Activated T-helper 17 cell treated with anti-CD3 and anti-CD28 coated beads, Interleukin-2, amount 50 U/mL, for 72 hours (primary cell): Measurements from ENCODE around the gene PCNX2. TPM values are rescaled to one million over a fixed set of nuclear protein-coding genes. Genes with fewer than 3 reads are reported as not detected.

Experiments used
- ATAC-seq: fragments of 150-1000 bp; cut with Tn5 transposase; replicated peaks from 2 replicates; pipeline ENCODE4 v1.10.0; 2021; ENCODE audit warnings: mild to moderate bottlenecking, moderate library complexity
- H3K27ac Mint-ChIP-seq: one replicate; pipeline ENCODE4 v1.8.0; 2022; ENCODE audit warnings: mixed read lengths
- H3K27me3 Mint-ChIP-seq: one replicate; pipeline ENCODE4 v1.8.0; 2022; ENCODE audit warnings: mixed read lengths
- H3K36me3 Mint-ChIP-seq: one replicate; pipeline ENCODE4 v1.8.0; 2022; ENCODE audit warnings: low read depth, mild to moderate bottlenecking, mixed read lengths
- H3K4me1 Mint-ChIP-seq: one replicate; pipeline ENCODE4 v1.8.0; 2022; ENCODE audit warnings: mixed read lengths
- H3K4me3 Mint-ChIP-seq: one replicate; pipeline ENCODE4 v1.8.0; 2022; ENCODE audit warnings: mild to moderate bottlenecking, mixed read lengths
- H3K9me3 Mint-ChIP-seq: one replicate; pipeline ENCODE4 v1.8.0; 2022; ENCODE audit warnings: mixed read lengths
- total RNA-seq, 2 donors: library from RNA; stranded (reverse); gene quantifications; one replicate each; pipeline ENCODE4 v1.2.3, GENCODE V29; 2022

The PCNX2 gene
- total RNA-seq, 2 donors from 2014 or later = 21.3 to 25.9 TPM

- H3K27ac Mint-ChIP-seq = no peak overlapping the region
- no peaks in the 10 kb centered on the region for H3K4me1 Mint-ChIP-seq
- H3K4me3 Mint-ChIP-seq = no peak overlapping the region
- no peaks in the 10 kb centered on the region for H3K27me3 Mint-ChIP-seq
- ATAC-seq = no peak
- H3K9me3 Mint-ChIP-seq = peaks cover 5% of the 10 kb centered on the region
- peaks cover 69% of the 10 kb centered on the region for H3K36me3 Mint-ChIP-seq
These were observed 296.9 kb downstream of the PCNX2 start for GRCh38 chr1:232998646-232999045.

GRCh38 chr1:232998138-232998537, 297.4 kb downstream of the PCNX2 start:
- Mint-ChIP-seq H3K36me3 (peaks cover 74% of the 10 kb centered on the region), H3K9me3 (peaks cover 5% of the 10 kb centered on the region), H3K27me3 (no peaks in the 10 kb centered on the region), H3K4me1 (no peaks in the 10 kb centered on the region), H3K4me3 (no peak overlapping the region), H3K27ac (no peak overlapping the region)
- ATAC-seq = no peak

GRCh38 chr1:232996143-232996542, 299.4 kb downstream of the PCNX2 start:
- no peak for ATAC-seq
- peaks cover 92% of the 10 kb centered on the region for H3K36me3 Mint-ChIP-seq
- H3K27me3 Mint-ChIP-seq = no peaks in the 10 kb centered on the region
- H3K4me3 Mint-ChIP-seq = no peak overlapping the region
- H3K27ac Mint-ChIP-seq = no peak overlapping the region
- H3K9me3 Mint-ChIP-seq = peaks cover 5% of the 10 kb centered on the region
- no peaks in the 10 kb centered on the region for H3K4me1 Mint-ChIP-seq

GRCh38 chr1:232995189-232995588, 300.3 kb downstream of the PCNX2 start:
- Mint-ChIP-seq H3K9me3 (peaks cover 5% of the 10 kb centered on the region), H3K36me3 (peaks cover 86% of the 10 kb centered on the region), H3K27ac (peak overlapping the region; percentile 50), H3K4me1 (no peaks in the 10 kb centered on the region), H3K27me3 (no peaks in the 10 kb centered on the region), H3K4me3 (no peak overlapping the region)
- ATAC-seq = no peak

GRCh38 chr1:232993555-232993954, 302.0 kb downstream of the PCNX2 start:
- no peaks in the 10 kb centered on the region for H3K27me3 Mint-ChIP-seq
- no peak overlapping the region for H3K27ac Mint-ChIP-seq
- peaks cover 5% of the 10 kb centered on the region for H3K9me3 Mint-ChIP-seq
- H3K4me1 Mint-ChIP-seq = no peaks in the 10 kb centered on the region
- H3K4me3 Mint-ChIP-seq = no peak overlapping the region
- ATAC-seq = no peak
- peaks cover 69% of the 10 kb centered on the region for H3K36me3 Mint-ChIP-seq

- no peak overlapping the region for H3K4me3 Mint-ChIP-seq
- H3K27ac Mint-ChIP-seq = peak overlapping the region; percentile 0
- H3K4me1 Mint-ChIP-seq = no peaks in the 10 kb centered on the region
- peaks cover 5% of the 10 kb centered on the region for H3K9me3 Mint-ChIP-seq
- H3K36me3 Mint-ChIP-seq = peaks cover 56% of the 10 kb centered on the region
- no peaks in the 10 kb centered on the region for H3K27me3 Mint-ChIP-seq
- no peak for ATAC-seq
These were observed 303.3 kb downstream of the PCNX2 start for GRCh38 chr1:232992227-232992626.

GRCh38 chr1:232991238-232991637, 304.3 kb downstream of the PCNX2 start:
- peaks cover 46% of the 10 kb centered on the region for H3K36me3 Mint-ChIP-seq
- peak overlapping the region; percentile 78 for H3K27ac Mint-ChIP-seq
- ATAC-seq = no peak
- H3K9me3 Mint-ChIP-seq = peaks cover 5% of the 10 kb centered on the region
- H3K4me3 Mint-ChIP-seq = no peak overlapping the region
- no peaks in the 10 kb centered on the region for H3K27me3 Mint-ChIP-seq
- H3K4me1 Mint-ChIP-seq = no peaks in the 10 kb centered on the region

- Mint-ChIP-seq H3K36me3 (peaks cover 47% of the 10 kb centered on the region), H3K9me3 (peaks cover 5% of the 10 kb centered on the region), H3K4me3 (no peak overlapping the region), H3K4me1 (no peaks in the 10 kb centered on the region), H3K27me3 (no peaks in the 10 kb centered on the region), H3K27ac (peak overlapping the region; percentile 78)
- ATAC-seq = no peak
These were observed 305.1 kb downstream of the PCNX2 start for GRCh38 chr1:232990176-232991128.

- Mint-ChIP-seq H3K9me3 (no peaks in the 10 kb centered on the region), H3K27ac (no peak overlapping the region), H3K27me3 (no peaks in the 10 kb centered on the region), H3K4me3 (no peak overlapping the region), H3K36me3 (peaks cover 38% of the 10 kb centered on the region), H3K4me1 (no peaks in the 10 kb centered on the region)
- no peak for ATAC-seq
These were observed 306.9 kb downstream of the PCNX2 start for GRCh38 chr1:232988572-232989040.

- Mint-ChIP-seq H3K36me3 (peaks cover 31% of the 10 kb centered on the region), H3K27me3 (no peaks in the 10 kb centered on the region), H3K27ac (no peak overlapping the region), H3K4me3 (no peak overlapping the region), H3K4me1 (no peaks in the 10 kb centered on the region), H3K9me3 (no peaks in the 10 kb centered on the region)
- no peak for ATAC-seq
These were observed 307.8 kb downstream of the PCNX2 start for GRCh38 chr1:232987774-232988140.

- no peaks in the 10 kb centered on the region for H3K27me3 Mint-ChIP-seq
- H3K9me3 Mint-ChIP-seq = no peaks in the 10 kb centered on the region
- no peak for ATAC-seq
- no peak overlapping the region for H3K4me3 Mint-ChIP-seq
- H3K27ac Mint-ChIP-seq = no peak overlapping the region
- no peaks in the 10 kb centered on the region for H3K4me1 Mint-ChIP-seq
- H3K36me3 Mint-ChIP-seq = peaks cover 25% of the 10 kb centered on the region
These were observed 308.3 kb downstream of the PCNX2 start for GRCh38 chr1:232987046-232987773.

GRCh38 chr1:232986527-232986922, 309.0 kb downstream of the PCNX2 start:
- no peak for ATAC-seq
- Mint-ChIP-seq H3K4me1 (no peaks in the 10 kb centered on the region), H3K36me3 (peaks cover 18% of the 10 kb centered on the region), H3K27me3 (no peaks in the 10 kb centered on the region), H3K27ac (no peak overlapping the region), H3K4me3 (no peak overlapping the region), H3K9me3 (no peaks in the 10 kb centered on the region)

- Mint-ChIP-seq H3K9me3 (no peaks in the 10 kb centered on the region), H3K4me3 (no peak overlapping the region), H3K4me1 (no peaks in the 10 kb centered on the region), H3K27me3 (no peaks in the 10 kb centered on the region), H3K27ac (no peak overlapping the region), H3K36me3 (peaks cover 17% of the 10 kb centered on the region)
- ATAC-seq = no peak
These were observed 309.5 kb downstream of the PCNX2 start for GRCh38 chr1:232985882-232986526.

- H3K36me3 Mint-ChIP-seq = peaks cover 17% of the 10 kb centered on the region
- no peak overlapping the region for H3K4me3 Mint-ChIP-seq
- H3K27ac Mint-ChIP-seq = peak overlapping the region; percentile 52
- ATAC-seq = no peak
- no peaks in the 10 kb centered on the region for H3K4me1 Mint-ChIP-seq
- H3K27me3 Mint-ChIP-seq = no peaks in the 10 kb centered on the region
- H3K9me3 Mint-ChIP-seq = no peaks in the 10 kb centered on the region
These were observed 310.7 kb downstream of the PCNX2 start for GRCh38 chr1:232984577-232985425.
